HUES6 (cell line): ENCODE measurements around the gene MS4A15.

Source experiments
- H3K27ac ChIP-seq: 2 replicates; pipeline ENCODE4 v1.7.0; 2013; ENCODE audit warnings: low read depth, mild to moderate bottlenecking, low read length, inconsistent platforms
- H3K27me3 ChIP-seq: 2 replicates; pipeline ENCODE4 v1.6.1; 2013; ENCODE audit warnings: low read length; ENCODE audit not compliant: control insufficient read depth, insufficient read depth
- H3K36me3 ChIP-seq: 2 replicates; pipeline ENCODE4 v1.6.1; 2013; ENCODE audit warnings: low read length; ENCODE audit not compliant: control insufficient read depth, insufficient read depth
- H3K4me1 ChIP-seq: 2 replicates; pipeline ENCODE4 v1.6.1; 2013; ENCODE audit warnings: low read length; ENCODE audit not compliant: control insufficient read depth, insufficient read depth
- H3K4me3 ChIP-seq: 2 replicates; pipeline ENCODE4 v1.5.1; 2013; ENCODE audit warnings: low read depth, low read length
- H3K9ac ChIP-seq: one replicate; pipeline ENCODE4 v1.6.1; 2013; ENCODE audit warnings: mild to moderate bottlenecking, low read length
- H3K9me3 ChIP-seq: 2 replicates; pipeline ENCODE4 v1.6.1; 2013; ENCODE audit warnings: low read depth, low read length; ENCODE audit not compliant: control insufficient read depth, insufficient read depth

Gene MS4A15

GRCh38 chr11:60725592-60725991 lies 31.1 kb upstream of the MS4A15 start:
- Histone ChIP-seq H3K9me3 (no peaks in the 10 kb centered on the region), H3K9ac (no peak overlapping the region), H3K27me3 (peaks cover 13% of the 10 kb centered on the region; the same call in 1 of the 2 replicates), H3K4me1 (no peaks in the 10 kb centered on the region), H3K4me3 (no peak overlapping the region), H3K27ac (no peak overlapping the region), H3K36me3 (no peaks in the 10 kb centered on the region)

- no peak overlapping the region for H3K4me3 ChIP-seq
- H3K9ac ChIP-seq = no peak overlapping the region
- peaks cover 6% of the 10 kb centered on the region; the same call in 1 of the 2 replicates for H3K27me3 ChIP-seq
- no peaks in the 10 kb centered on the region for H3K9me3 ChIP-seq
- no peak overlapping the region for H3K27ac ChIP-seq
- H3K4me1 ChIP-seq = no peaks in the 10 kb centered on the region
- H3K36me3 ChIP-seq = no peaks in the 10 kb centered on the region
Measured at GRCh38 chr11:60731586-60731985, 25.1 kb upstream of the MS4A15 start.

DNA sequence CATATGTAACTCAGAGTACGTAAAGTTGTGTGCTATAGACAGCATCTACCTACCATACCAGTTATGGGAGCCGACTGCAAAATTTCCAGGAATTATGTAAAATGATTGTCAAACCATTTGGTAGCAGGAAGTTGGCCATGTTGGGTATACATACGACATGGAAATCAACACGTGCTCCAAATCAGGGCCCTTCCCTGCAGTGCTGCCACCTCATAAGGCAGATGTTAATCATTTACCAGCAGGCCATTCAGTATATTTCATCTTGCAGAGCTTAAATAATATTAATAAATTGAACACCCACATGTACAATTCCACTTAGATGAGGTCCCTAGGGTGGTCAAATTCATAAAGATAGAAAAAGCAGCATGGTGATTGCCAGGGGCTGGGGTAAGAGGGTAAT lies 22.4 kb upstream of the MS4A15 start:
- Histone ChIP-seq H3K27me3 (peaks cover 5% of the 10 kb centered on the region; the same call in 1 of the 2 replicates), H3K9ac (no peak overlapping the region), H3K4me3 (no peak overlapping the region), H3K27ac (no peak overlapping the region), H3K4me1 (no peaks in the 10 kb centered on the region), H3K9me3 (no peaks in the 10 kb centered on the region), H3K36me3 (no peaks in the 10 kb centered on the region)

DNA sequence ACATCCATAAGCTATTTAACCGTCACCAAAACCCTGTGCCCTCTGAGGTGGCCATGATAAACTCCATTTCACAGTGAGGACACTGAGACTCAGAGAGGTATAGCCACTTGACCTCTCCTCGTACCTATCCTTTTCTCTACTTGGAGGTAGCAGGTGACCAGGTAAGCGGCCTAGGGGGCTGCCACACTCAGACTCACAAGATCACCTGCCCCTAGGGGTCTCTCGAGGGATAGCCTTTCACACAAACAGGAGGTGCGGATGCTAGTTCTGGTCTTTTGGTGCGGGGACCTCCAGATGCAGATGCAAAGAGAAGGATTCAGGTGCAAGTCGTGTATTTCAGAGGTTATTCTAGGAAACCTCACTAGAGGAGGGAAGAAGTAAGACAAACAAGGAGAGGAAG lies 17.6 kb upstream of the MS4A15 start:
- no peak overlapping the region for H3K9ac ChIP-seq
- H3K36me3 ChIP-seq = no peaks in the 10 kb centered on the region
- H3K4me3 ChIP-seq = no peak overlapping the region
- peaks cover 5% of the 10 kb centered on the region; the same call in 1 of the 2 replicates for H3K27me3 ChIP-seq
- H3K27ac ChIP-seq = no peak overlapping the region
- peaks cover 3% of the 10 kb centered on the region; the same call in 1 of the 2 replicates for H3K9me3 ChIP-seq
- H3K4me1 ChIP-seq = no peaks in the 10 kb centered on the region

DNA sequence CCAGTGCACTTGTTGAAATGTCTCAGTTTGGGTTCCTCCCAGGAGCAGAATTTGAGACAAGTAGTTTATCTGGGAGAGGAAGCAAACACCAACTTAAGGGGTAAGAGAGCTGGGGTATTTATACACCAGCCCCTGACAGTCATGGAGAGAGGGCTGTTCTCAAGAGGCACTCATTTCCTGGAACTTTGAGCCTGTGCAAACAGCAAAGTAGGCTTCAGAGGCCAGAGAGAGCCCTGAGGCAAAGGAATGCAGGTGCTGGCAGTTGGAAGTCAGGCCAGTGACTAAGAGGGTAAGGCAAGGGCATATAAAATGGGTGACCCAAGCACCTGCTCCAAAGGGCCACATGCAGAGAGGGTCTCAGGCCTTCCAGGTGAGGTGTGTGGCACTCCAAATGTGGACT lies 16.1 kb upstream of the MS4A15 start:
- Histone ChIP-seq H3K27me3 (peaks cover 5% of the 10 kb centered on the region; the same call in 1 of the 2 replicates), H3K4me1 (no peaks in the 10 kb centered on the region), H3K4me3 (no peak overlapping the region), H3K9me3 (peaks cover 3% of the 10 kb centered on the region; the same call in 1 of the 2 replicates), H3K36me3 (no peaks in the 10 kb centered on the region), H3K9ac (no peak overlapping the region), H3K27ac (no peak overlapping the region)

DNA sequence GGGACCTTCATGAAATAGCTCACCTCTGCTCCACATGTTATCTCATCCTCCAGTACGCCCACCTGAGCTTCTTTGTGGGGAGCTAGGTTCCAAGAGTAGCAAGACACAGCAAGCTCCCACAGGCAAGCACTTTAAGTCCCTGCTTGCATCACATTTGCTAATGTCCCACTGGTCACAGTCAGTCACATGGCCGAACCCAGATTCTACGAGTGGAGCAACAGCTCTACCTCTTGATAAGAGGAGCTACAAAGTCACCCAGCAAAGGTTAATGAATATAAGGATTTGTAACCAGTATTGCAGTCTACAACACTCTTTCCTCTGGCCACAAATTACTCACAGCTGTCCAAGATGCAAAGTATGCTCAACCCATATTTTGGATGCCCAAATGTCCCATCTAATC lies 15.2 kb upstream of the MS4A15 start:
- Histone ChIP-seq H3K27me3 (peaks cover 5% of the 10 kb centered on the region; the same call in 1 of the 2 replicates), H3K9ac (no peak overlapping the region), H3K9me3 (peaks cover 3% of the 10 kb centered on the region; the same call in 1 of the 2 replicates), H3K4me1 (no peaks in the 10 kb centered on the region), H3K4me3 (no peak overlapping the region), H3K27ac (no peak overlapping the region), H3K36me3 (no peaks in the 10 kb centered on the region)

DNA sequence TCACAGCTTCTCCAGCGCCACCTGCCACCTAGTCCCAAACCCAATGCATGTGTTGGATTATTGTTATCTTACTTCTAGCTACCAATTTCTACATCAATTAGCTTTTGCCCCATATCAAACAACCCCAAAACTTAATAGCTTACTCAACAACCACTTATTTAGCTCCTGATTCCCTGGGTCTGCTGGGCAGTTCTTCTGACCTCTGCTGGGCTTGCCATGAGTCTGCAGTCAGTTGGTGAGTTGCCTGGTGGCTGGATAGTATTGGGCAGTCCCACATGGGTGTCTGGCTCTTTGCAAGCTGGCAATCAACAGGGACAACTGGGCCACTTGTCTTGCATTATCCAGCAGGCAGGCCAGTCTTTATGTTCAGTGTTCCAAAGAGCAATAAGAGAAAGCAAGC lies 13.6 kb upstream of the MS4A15 start:
- Histone ChIP-seq H3K9ac (no peak overlapping the region), H3K4me1 (no peaks in the 10 kb centered on the region), H3K36me3 (no peaks in the 10 kb centered on the region), H3K4me3 (no peak overlapping the region), H3K9me3 (peaks cover 3% of the 10 kb centered on the region; the same call in 1 of the 2 replicates), H3K27ac (no peak overlapping the region), H3K27me3 (peaks cover 3% of the 10 kb centered on the region; the same call in 1 of the 2 replicates)

- Histone ChIP-seq H3K4me1 (no peaks in the 10 kb centered on the region), H3K9ac (no peak overlapping the region), H3K4me3 (no peak overlapping the region), H3K36me3 (no peaks in the 10 kb centered on the region), H3K9me3 (peaks cover 3% of the 10 kb centered on the region; the same call in 1 of the 2 replicates), H3K27ac (no peak overlapping the region), H3K27me3 (no peaks in the 10 kb centered on the region)
Measured at GRCh38 chr11:60744114-60744513, 12.6 kb upstream of the MS4A15 start.

DNA sequence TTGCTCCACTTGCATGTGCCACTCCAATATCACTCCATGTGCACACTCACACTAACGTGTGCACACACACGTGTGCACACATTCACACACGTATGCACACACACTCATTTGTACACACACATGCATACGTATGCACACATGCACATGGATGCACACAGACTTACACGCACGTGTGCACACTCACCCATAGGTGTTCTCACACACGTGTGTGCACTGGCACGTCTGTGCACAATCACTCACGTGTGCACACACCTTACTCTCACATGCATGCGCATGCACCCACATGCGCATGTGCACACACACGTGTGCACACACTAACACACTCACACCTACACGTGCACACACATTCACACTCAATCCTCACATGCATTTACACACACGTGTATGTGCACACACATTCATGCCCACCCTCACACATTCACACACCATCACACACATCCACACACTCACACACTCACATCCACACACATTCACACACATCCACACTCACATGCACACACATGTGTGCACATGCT lies 9.3 kb upstream of the MS4A15 start:
- Histone ChIP-seq H3K4me1 (no peaks in the 10 kb centered on the region), H3K9ac (no peak overlapping the region), H3K27ac (no peak overlapping the region), H3K9me3 (no peaks in the 10 kb centered on the region; the same call in 1 of the 2 replicates), H3K36me3 (no peaks in the 10 kb centered on the region), H3K4me3 (no peak overlapping the region), H3K27me3 (peaks cover 4% of the 10 kb centered on the region; the same call in 1 of the 2 replicates)

- Histone ChIP-seq H3K36me3 (no peaks in the 10 kb centered on the region), H3K9ac (no peak overlapping the region), H3K4me3 (no peak overlapping the region), H3K9me3 (no peaks in the 10 kb centered on the region; the same call in 1 of the 2 replicates), H3K4me1 (no peaks in the 10 kb centered on the region), H3K27ac (no peak overlapping the region), H3K27me3 (peaks cover 4% of the 10 kb centered on the region; the same call in 1 of the 2 replicates)
Measured at GRCh38 chr11:60748225-60748624, 8.4 kb upstream of the MS4A15 start.

GRCh38 chr11:60748821-60749220 lies 7.8 kb upstream of the MS4A15 start:
- Histone ChIP-seq H3K27me3 (peaks cover 4% of the 10 kb centered on the region; the same call in 1 of the 2 replicates), H3K4me3 (no peak overlapping the region), H3K36me3 (no peaks in the 10 kb centered on the region), H3K4me1 (no peaks in the 10 kb centered on the region), H3K27ac (no peak overlapping the region), H3K9me3 (no peaks in the 10 kb centered on the region; the same call in 1 of the 2 replicates), H3K9ac (no peak overlapping the region)
